GM21526 (cell line): ENCODE results near the gene GRIA3.
"Not testable (repeated sequence)": the region's sequence is repeated elsewhere in the genome, so short reads cannot be mapped to it uniquely, and the experiment has no call there.

Experiments
- ATAC-seq: cut with Tn5 transposase; IDR thresholded peaks from one replicate; pipeline ENCODE4 v1.9.1; 2021; ENCODE audit warnings: moderate library complexity; ENCODE audit not compliant: unreplicated experiment, low FRiP score

The GRIA3 gene

DNA sequence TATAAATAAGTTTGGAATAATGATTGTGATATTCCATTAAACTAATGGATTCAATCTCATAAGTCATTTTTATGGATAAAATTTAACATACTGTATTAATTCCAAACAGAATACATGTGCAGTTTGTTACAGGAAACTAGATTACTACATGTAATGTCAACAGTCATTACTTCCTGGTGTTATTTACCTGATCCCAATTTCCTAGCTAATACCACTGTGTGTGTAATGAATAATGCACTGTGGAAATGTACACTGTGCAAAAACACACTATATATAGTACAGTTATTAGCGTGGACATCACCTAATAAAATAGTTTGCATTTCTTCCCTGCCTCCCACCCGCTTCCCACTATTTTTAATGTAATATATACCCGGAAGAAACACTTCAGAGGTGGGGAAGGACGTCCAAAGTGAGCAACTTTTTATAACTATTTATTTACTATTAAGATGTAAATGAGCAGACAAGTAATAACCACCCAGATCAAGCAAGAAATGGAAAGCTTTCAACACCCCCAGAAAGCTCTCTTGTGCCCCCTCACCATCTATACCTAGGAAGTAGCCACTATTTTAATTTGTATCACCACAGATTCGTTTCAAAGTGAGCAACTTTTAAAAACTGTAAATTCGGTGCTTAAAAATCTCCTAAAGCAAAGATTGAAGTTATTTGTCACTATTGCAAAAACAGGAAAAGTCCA lies 329.7 kb downstream of the GRIA3 start:
- no peak for ATAC-seq

- ATAC-seq = not testable (repeated sequence)
Observed at GRCh38 chrX:123514279-123514640, 330.2 kb downstream of the GRIA3 start.

- ATAC-seq = no peak
Observed at GRCh38 chrX:123518791-123519190, 334.7 kb downstream of the GRIA3 start.

DNA sequence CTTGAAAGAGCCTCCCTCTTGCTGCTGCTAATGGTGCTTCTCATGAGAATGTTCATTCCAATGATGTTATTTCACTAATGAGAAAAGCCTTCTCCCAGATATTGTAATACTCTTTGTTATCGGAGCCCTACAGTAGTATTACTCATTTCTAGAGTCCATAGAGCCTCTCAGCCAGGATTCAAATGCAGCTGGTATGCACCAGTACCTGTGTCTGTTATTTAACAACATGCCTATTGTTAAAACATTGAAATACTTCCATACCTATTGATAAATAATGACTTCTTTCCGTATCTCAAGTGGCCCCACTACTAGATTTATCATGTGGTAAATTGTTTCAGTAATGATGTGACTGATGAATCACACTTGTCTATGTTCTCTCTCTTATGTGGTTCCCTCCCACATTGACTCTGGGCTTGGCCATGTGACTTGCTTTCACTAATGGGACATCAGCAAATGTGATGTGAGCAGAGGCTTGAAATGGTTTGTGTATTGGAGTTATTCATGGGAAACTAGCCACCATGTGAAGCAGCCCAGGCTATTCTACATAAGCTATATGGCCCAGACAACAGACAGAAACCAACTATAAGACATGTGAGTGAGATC lies 341.1 kb downstream of the GRIA3 start:
- ATAC-seq = no peak

- not testable (repeated sequence) for ATAC-seq
Observed at GRCh38 chrX:123530726-123531125, 346.6 kb downstream of the GRIA3 start.
